OCI-LY1 (cell line): ENCODE measurements around the gene PTPRD.

ENCODE experiments used
- CTCF ChIP-seq: fragments of 200-600 bp; sonication (generic), shearing (Covaris generic); IDR thresholded peaks from 2 replicates; pipeline ENCODE4 v1.5.1; 2017; ENCODE audit warnings: mild to moderate bottlenecking, antibody characterized with exemption, low read length, moderate library complexity, mixed read lengths
- EZH2 ChIP-seq: fragments of 200-600 bp; sonication (generic), shearing (Covaris generic); IDR thresholded peaks from 2 replicates; pipeline ENCODE4 v1.8.0; 2017; ENCODE audit warnings: borderline replicate concordance, mixed run types, mild to moderate bottlenecking, antibody characterized with exemption, low read length, moderate library complexity, mixed read lengths

GRCh38 chr9:9950813-9951212, 662.0 kb downstream of the PTPRD start:
- TF ChIP-seq CTCF (no peak), EZH2 (no peak)
